ENCODE data around the gene NFYA.
"Not testable (repeated sequence)": the region's sequence is repeated elsewhere in the genome, so short reads cannot be mapped to it uniquely, and the experiment has no call there.

Gene NFYA

GRCh38 chr6:41073968-41074691 lies 1.4 kb downstream of the NFYA start:
- no peak for DNase-seq (ENCODE audit: low read depth)

GRCh38 chr6:41074692-41075436 lies 2.1 kb downstream of the NFYA start:
- DNase-seq (ENCODE audit: low read depth), result no peak

DNA sequence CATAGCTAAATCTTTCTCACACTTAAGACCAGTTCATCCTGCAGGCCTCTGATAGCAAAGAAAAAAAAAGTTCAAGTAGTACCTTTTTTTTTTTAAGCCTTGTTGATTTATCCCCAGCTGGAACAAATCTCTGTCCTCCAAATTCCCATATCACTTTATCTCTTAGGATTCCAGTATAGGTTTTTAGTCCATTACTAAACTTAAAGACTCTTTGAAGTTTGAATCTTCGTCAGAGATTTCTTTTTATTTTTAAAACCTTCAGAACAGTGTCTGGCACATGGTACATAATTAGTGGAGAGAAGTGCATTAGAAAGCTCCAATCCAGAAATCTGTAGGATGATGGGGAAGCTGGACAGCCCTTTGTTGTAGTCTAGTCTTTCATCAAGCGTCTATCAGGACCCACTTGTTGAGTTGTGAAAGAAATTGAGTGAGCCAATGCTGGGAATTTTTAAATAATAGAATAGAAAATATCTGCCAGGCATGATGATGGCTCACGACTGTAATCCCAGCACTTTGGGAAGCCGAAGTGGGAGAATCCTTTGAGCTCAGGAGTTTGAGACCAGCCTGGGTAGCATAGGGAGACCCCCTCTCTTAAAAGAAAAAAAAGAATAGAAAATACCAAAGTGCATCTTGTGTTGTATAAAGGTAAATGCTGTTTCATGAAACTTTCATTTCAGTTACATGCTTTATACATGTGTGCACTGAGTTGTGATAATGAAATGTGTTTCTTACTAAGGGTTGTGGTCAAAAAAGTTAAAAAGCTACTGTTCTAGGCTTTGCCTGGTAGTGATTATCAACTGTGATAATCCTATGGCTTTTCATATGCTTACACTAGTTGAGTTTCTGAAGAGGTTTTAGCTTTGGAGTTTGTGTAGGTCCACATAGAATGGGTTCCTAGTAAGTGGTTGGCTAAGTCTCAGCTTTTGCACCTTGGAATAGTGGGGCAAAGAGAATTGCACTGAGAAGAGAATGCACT lies 3.2 kb downstream of the NFYA start:
- DNase-seq (ENCODE audit: low read depth), result no peak

DNA sequence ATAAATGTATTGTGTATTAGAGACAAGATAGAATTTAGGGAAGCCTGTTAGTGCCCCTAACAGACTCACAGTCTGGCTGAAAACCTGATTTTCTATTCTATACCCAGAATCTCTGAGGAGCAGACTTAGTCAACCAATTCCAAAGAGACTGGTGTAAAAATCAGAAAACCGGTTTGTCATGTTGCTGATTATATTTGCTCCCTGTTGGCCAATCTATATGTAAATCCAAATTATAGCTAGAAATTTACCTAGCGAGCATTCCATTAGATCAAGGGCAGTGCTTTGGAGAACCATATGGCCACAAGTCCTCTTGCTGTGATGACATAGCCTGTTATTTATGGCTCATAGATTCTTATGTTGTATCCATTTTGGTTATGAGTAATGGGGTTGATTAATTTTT lies 4.8 kb downstream of the NFYA start:
- no peak for DNase-seq (ENCODE audit: low read depth)

GRCh38 chr6:41078101-41078500 lies 5.3 kb downstream of the NFYA start:
- no peak for DNase-seq (ENCODE audit: low read depth)

DNA sequence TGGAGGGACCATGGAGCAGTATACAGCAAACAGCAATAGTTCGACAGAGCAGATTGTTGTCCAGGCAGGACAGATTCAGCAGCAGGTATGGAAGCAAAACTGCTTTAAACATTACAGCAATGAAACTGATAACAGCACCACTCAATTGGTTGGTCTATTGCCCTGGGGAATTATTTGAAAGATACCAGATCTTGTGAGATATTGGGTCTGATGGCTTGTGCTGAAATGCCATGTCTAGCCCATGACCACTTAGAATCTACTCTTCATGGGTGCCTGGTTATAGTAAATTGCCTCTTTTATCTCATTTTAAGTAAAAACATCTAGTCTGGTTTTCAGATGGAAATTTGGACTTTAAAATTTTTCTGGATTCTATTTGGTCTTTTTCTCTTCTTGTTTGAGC lies 6.3 kb downstream of the NFYA start:
- no peak for DNase-seq (ENCODE audit: low read depth)

GRCh38 chr6:41080621-41081020 lies 7.8 kb downstream of the NFYA start:
- DNase-seq (ENCODE audit: low read depth), result no peak

DNA sequence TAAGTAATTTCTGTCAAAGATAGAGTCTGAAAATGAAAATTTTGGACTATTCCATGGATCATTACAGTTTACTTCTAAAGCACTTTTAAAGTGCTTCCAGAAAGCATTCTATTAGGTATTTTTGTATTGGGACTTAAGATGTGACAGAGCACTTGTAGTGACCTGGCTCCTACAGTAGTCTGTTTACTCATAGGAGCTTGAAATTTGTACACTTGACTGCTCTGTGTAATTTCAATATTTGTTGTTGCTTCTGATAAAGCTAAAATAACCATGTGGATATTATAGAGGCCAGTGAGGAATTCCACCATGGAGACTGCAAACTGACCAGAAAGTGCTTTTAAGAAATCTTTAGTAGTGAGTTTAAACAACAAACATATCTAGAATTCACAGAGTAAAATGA lies 10.3 kb downstream of the NFYA start:
- DNase-seq (ENCODE audit: low read depth), result no peak

DNA sequence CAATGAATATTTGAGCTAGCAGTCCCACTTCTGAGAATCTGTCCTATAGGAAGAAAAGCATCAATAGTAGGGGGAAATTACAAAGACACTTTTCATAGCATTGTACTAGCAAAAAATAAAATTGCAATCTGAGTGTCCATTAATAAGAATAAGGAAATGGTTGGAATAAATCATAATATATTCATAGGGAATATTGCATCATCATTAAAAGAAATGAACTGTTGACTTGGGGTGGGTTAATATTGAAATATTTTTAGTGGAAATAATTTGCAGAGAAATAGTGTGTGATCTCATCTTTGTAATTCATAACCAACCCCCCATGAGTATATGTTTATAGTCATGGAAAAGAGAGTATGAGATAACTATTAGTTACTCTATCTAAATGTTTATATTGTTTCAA lies 12.4 kb downstream of the NFYA start:
- DNase-seq (ENCODE audit: low read depth), result no peak

GRCh38 chr6:41088451-41088850 lies 15.7 kb downstream of the NFYA start:
- DNase-seq (ENCODE audit: low read depth), result no peak

DNA sequence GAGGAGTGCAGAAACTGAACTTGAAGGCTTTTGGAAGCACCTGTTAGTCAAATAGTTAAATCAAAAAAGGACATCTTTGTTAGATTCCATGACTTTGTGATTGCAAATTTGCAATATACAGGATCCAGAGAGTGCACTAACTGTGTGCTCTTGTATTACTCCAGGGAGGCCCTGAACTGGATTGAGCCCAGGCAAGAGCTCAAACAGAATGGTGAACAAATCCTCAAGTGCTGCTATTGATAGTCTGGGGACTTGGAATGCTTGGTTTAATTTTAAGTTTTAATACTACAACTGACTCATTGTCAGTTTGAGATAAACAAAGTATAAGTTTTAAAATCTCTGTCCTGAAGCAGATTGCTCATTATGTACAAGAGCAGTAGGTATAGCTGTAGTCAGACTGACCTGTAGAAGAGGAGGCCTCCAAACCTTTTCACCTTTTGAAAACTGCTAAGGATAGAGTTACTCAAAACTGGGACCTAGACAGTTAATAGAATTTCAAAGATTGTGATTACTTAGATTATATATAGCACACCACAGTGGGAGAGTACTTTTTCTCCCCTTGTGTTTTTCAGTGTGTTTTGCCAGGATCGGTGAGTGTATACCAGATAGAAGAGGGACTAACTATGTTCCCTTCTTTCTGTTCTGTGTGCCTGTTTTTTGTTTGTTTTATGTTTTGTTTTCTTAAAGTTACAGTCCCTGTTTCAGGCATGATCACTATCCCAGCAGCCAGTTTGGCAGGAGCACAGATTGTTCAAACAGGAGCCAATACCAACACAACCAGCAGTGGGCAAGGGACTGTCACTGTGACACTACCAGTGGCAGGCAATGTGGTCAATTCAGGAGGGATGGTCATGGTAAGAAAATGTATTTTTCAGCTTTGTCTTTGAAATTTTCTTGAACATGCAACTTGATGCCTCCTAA lies 18.3 kb downstream of the NFYA start:
- no peak for DNase-seq (ENCODE audit: low read depth)

- DNase-seq (ENCODE audit: low read depth), result no peak
Observed at GRCh38 chr6:41092421-41093140, 19.8 kb downstream of the NFYA start.

GRCh38 chr6:41093729-41094128 lies 21.0 kb downstream of the NFYA start:
- DNase-seq (ENCODE audit: low read depth), result no peak

- DNase-seq (ENCODE audit: low read depth), result no peak
Observed at GRCh38 chr6:41097467-41098090, 24.8 kb downstream of the NFYA start.

GRCh38 chr6:41098366-41098765 lies 25.6 kb downstream of the NFYA start:
- no peak for DNase-seq (ENCODE audit: low read depth)

GRCh38 chr6:41100871-41101287 lies 28.1 kb downstream of the NFYA start:
- no peak for DNase-seq (ENCODE audit: low read depth)

DNA sequence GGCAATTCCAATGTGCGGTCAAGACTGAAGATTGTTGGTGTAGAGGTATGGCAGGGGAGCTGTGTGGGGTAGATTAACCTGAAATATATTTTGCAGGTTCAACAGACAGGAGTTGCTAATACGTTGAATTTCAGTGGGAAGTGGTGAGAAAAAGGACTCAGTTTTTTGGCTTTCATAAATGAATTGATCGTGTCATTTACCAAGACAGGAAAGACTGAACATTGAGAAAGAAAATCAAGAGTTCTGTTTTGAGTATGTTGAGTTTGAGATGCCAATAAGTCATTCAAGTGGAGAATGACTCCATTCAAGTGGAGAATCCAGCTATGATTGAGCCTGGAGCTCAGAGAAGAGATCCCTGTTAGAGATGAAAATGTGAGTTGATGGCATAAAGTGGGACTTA lies 31.1 kb downstream of the NFYA start:
- no peak for DNase-seq (ENCODE audit: low read depth)

DNA sequence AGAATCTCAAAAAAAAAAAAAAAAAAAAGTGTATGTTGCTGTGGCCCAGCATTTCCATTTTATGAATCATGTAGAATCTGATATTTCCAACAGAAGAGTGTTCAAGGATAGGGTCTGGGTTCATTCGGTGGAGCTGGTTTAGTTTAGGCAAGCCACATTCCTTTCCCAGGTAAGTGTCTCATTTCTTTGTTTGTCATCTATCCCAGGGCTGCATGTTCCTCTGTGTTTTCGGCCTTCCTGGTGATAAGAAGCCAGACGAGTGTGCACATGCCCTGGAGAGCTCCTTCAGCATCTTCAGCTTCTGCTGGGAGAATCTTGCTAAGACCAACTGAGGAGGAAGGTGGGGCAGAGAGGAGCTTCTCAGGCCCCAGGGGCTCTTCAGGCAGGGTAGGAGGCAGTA lies 38.2 kb downstream of the NFYA start:
- no peak for DNase-seq (ENCODE audit: low read depth)

DNA sequence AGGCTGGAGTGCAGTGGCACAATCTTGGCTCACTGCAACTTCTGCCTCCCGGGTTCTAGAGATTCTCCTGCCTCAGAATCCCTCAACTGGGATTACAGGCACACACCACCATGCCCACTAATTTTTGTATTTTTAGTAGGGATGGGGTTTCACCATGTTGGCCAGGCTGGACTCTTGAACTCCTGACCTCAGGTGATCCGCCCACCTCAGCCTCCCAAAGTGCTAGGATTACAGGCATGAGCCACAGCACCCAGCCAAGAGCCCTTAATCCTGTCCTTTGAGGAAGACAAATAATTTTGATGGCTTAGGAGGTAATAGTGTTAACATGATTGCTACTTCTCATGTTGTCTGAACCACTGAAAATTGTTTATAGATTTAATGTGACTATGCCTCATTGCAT lies 42.3 kb downstream of the NFYA start:
- DNase-seq (ENCODE audit: low read depth), result not testable (repeated sequence)

DNA sequence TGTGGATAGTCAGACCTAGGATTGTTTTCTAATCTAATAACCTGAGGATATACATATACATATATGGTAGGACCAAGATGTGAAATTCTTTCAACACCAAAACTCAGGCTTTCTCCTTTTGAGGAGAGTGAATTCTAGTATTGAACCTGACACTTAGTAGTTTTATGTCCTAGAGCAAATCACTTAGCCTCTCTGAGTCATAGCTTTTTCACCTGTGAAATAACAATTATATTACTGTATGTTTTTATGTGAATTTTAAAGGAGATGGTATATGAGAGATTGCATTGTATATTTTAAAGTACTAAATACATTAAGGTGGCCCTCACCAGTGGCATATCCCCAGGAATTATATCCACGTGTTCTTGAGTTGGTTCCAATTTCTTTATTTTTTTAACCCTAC lies 46.7 kb downstream of the NFYA start:
- no peak for DNase-seq (ENCODE audit: low read depth)
